HCT116 (cell line): Measurements from ENCODE around the gene SOHLH2. TPM values are rescaled to one million over a fixed set of nuclear protein-coding genes. Genes with fewer than 3 reads are reported as not detected.

Experiments
- ATAC-seq: fragments of 200-7000 bp; cut with Tn5 transposase; 2 replicates; pipeline ENCODE4 v1.9.1; 2020; ENCODE audit warnings: mild to moderate bottlenecking, moderate library complexity
- BruUV-seq: library from RNA; stranded (reverse); fragments of 400-500 nt; replicated peaks from 2 replicates; lab custom pipeline; 2021; lab: Mats Ljungman, UMichigan
- CTCF ChIA-PET: fragments of 300-600 bp; sonication (Branson Sonifier 250); formaldehyde crosslinking; loops from one replicate; lab custom pipeline; 2021; ENCODE audit warnings: antibody characterized with exemption; lab: Charles Lee
- POLR2A ChIA-PET: fragments of 300-600, 350-600 bp; sonication (Branson Sonifier 250); formaldehyde crosslinking; loops from one replicate; lab custom pipeline; 2021; ENCODE audit warnings: antibody characterized with exemption; lab: Charles Lee
- RAD21 ChIA-PET, 2 experiments: fragments of 300-600 bp; sonication (Branson Sonifier 250); formaldehyde crosslinking; loops; one replicate each; lab custom pipeline; 2023; ENCODE audit warnings: low total read pairs in 2 of 2; ENCODE audit not compliant: uncharacterized antibody in 2 of 2, unreplicated experiment in 2 of 2, low non-redundant PET in 1 of 2; lab: Charles Lee
- DNase-seq: peaks from one replicate; pipeline ENCODE4 v3.0.0-alpha.2; 2010; ENCODE audit warnings: low read depth, low spot score
- H2AFZ ChIP-seq: fragments of 200-600 bp; shearing (Covaris generic), sonication (generic); 2 replicates; pipeline ENCODE4 v1.6.1; 2017; ENCODE audit warnings: low read depth, mixed run types, mixed read lengths, antibody characterized with exemption, low read length; ENCODE audit not compliant: poor library complexity, severe bottlenecking
- H3K27ac ChIP-seq: 2 replicates; pipeline ENCODE4 v1.5.1; 2012; ENCODE audit warnings: low read depth, low read length
- H3K27me3 ChIP-seq: fragments of 200-600 bp; sonication (generic); 2 replicates; pipeline ENCODE4 v1.6.1; 2016; ENCODE audit warnings: mixed run types, low read length, mixed read lengths; ENCODE audit not compliant: insufficient read depth
- H3K36me3 ChIP-seq, 2 experiments: fragments of 200-500 bp in 1 of 2; fragments of 200-600 bp in 1 of 2; sonication (Bioruptor generic) in 1 of 2; sonication (generic) in 1 of 2; 2 replicates each; pipeline versions ENCODE4 v1.5.1 to v1.6.1; 2014 to 2016; ENCODE audit warnings: low read length in 2 of 2, inconsistent platforms in 1 of 2, mixed read lengths in 1 of 2, mixed run types in 1 of 2; ENCODE audit not compliant: insufficient read depth in 2 of 2, control insufficient read depth in 1 of 2
- H3K4me1 ChIP-seq, 2 experiments: fragments of 200-600 bp in 1 of 2; sonication (generic) in 1 of 2; 2 replicates each; pipeline versions ENCODE4 v1.5.1 to v1.6.1; 2012 to 2017; ENCODE audit warnings: low read length in 2 of 2, inconsistent platforms in 1 of 2, mild to moderate bottlenecking in 1 of 2, mixed read lengths in 1 of 2, mixed run types in 1 of 2, moderate library complexity in 1 of 2; ENCODE audit not compliant: insufficient read depth in 2 of 2, control insufficient read depth in 1 of 2
- H3K4me2 ChIP-seq: fragments of 200-600 bp; sonication (generic); 2 replicates; pipeline ENCODE4 v1.6.1; 2017; ENCODE audit warnings: mixed run types, low read length, mixed read lengths
- H3K4me3 ChIP-seq, 2 experiments: fragments of 200-600 bp in 1 of 2; sonication (generic) in 1 of 2; replicated peaks in 1 of 2; 2 replicates each; pipeline ENCODE4 v1.5.1; 2011 to 2016; ENCODE audit warnings: low read length in 2 of 2, control low read depth in 1 of 2, low read depth in 1 of 2, mild to moderate bottlenecking in 1 of 2, mixed read lengths in 1 of 2, mixed run types in 1 of 2
- H3K79me2 ChIP-seq: fragments of 200-600 bp; sonication (generic); 2 replicates; pipeline ENCODE4 v1.6.1; 2017; ENCODE audit warnings: mild to moderate bottlenecking, mixed run types, low read length, moderate library complexity, mixed read lengths; ENCODE audit not compliant: insufficient read depth
- H3K9ac ChIP-seq: fragments of 200-600 bp; sonication (generic); 2 replicates; pipeline ENCODE4 v1.6.1; 2016; ENCODE audit warnings: low read length, mixed read lengths
- H3K9me2 ChIP-seq: fragments of 200-600 bp; sonication (generic), shearing (Covaris generic); 2 replicates; pipeline ENCODE4 v1.6.1; 2017; ENCODE audit warnings: mixed run types, mild to moderate bottlenecking, moderate library complexity; ENCODE audit not compliant: insufficient read depth
- H3K9me3 ChIP-seq, 2 experiments: fragments of 200-500 bp in 1 of 2; fragments of 200-600 bp in 1 of 2; sonication (Bioruptor generic) in 1 of 2; sonication (generic) in 1 of 2; 2 replicates each; pipeline ENCODE4 v1.6.1; 2014 to 2017; ENCODE audit warnings: low read length in 2 of 2, mixed read lengths in 2 of 2, inconsistent platforms in 1 of 2, low read depth in 1 of 2, mild to moderate bottlenecking in 1 of 2, mixed run types in 1 of 2, moderate library complexity in 1 of 2; ENCODE audit not compliant: control insufficient read depth in 1 of 2, insufficient read depth in 1 of 2
- H4K20me1 ChIP-seq: fragments of 200-600 bp; sonication (generic), shearing (Covaris generic); 2 replicates; pipeline ENCODE4 v1.6.1; 2017; ENCODE audit warnings: mixed run types, mild to moderate bottlenecking, moderate library complexity; ENCODE audit not compliant: insufficient read depth
- ATF3 ChIP-seq: IDR thresholded peaks from 2 replicates; pipeline ENCODE4 v1.6.1; 2012
- CBX3 ChIP-seq: IDR thresholded peaks from 2 replicates; pipeline ENCODE4 v1.6.1; 2012; ENCODE audit warnings: low read depth
- CEBPB ChIP-seq: IDR thresholded peaks from 2 replicates; pipeline ENCODE4 v1.6.1; 2012; ENCODE audit warnings: low read depth
- CTCF ChIP-seq, 3 experiments: fragments of 200-600 bp in 1 of 3; sonication (generic) in 1 of 3; IDR thresholded peaks in 2 of 3; conservative IDR thresholded peaks in 1 of 3; 2 replicates each; pipeline ENCODE4 v1.5.1; 2012 to 2017; ENCODE audit warnings: low read depth in 2 of 3, low read length in 2 of 3, antibody characterized with exemption in 1 of 3, borderline replicate concordance in 1 of 3, control low read depth in 1 of 3, mild to moderate bottlenecking in 1 of 3, mixed read lengths in 1 of 3, mixed run types in 1 of 3, moderate library complexity in 1 of 3; ENCODE audit not compliant: insufficient read depth in 1 of 3
- EGR1 ChIP-seq: IDR thresholded peaks from 2 replicates; pipeline ENCODE4 v1.6.1; 2012; ENCODE audit warnings: low read depth
- ELF1 ChIP-seq: IDR thresholded peaks from 2 replicates; pipeline ENCODE4 v1.6.1; 2012; ENCODE audit warnings: low read depth, borderline replicate concordance
- EZH2 ChIP-seq: fragments of 200-600 bp; sonication (generic); IDR thresholded peaks from 2 replicates; pipeline ENCODE4 v1.6.1; 2017; ENCODE audit warnings: antibody characterized with exemption, mixed run types
- EZH2phosphoT487 ChIP-seq: fragments of 200-600 bp; IDR thresholded peaks from 2 replicates; pipeline ENCODE4 v1.6.1; 2018; ENCODE audit warnings: antibody characterized with exemption, borderline replicate concordance
- FOSL1 ChIP-seq: IDR thresholded peaks from 2 replicates; pipeline ENCODE4 v1.6.1; 2012; ENCODE audit warnings: low read depth
- MAX ChIP-seq: IDR thresholded peaks from 2 replicates; pipeline ENCODE4 v1.6.1; 2012
- POLR2A ChIP-seq: IDR thresholded peaks from 2 replicates; pipeline ENCODE4 v1.7.0; 2011; ENCODE audit warnings: borderline replicate concordance; ENCODE audit not compliant: insufficient read depth, insufficient read length; ENCODE audit errors: extremely low read depth
- RAD21 ChIP-seq: IDR thresholded peaks from 2 replicates; pipeline ENCODE4 v1.6.1; 2012; ENCODE audit warnings: low read depth, mild to moderate bottlenecking
- REST ChIP-seq: IDR thresholded peaks from 2 replicates; pipeline ENCODE4 v1.6.1; 2012; ENCODE audit warnings: low read depth
- SIN3A ChIP-seq: IDR thresholded peaks from 2 replicates; pipeline ENCODE4 v1.6.1; 2012; ENCODE audit warnings: low read depth
- YY1 ChIP-seq: IDR thresholded peaks from 2 replicates; pipeline ENCODE4 v1.6.1; 2011; ENCODE audit warnings: low read length, low read depth, moderate library complexity, mild to moderate bottlenecking; ENCODE audit not compliant: insufficient replicate concordance; ENCODE audit errors: extremely low read depth
- ZNF274 ChIP-seq: fragments of 200-500 bp; sonication (Bioruptor generic); IDR thresholded peaks from 2 replicates; pipeline ENCODE4 v1.6.1; 2014; ENCODE audit warnings: mild to moderate bottlenecking, low read depth, low read length, inconsistent platforms
- intact Hi-C: fragments of 100-400 bp; cut with micrococcal nuclease; formaldehyde crosslinking; loops from 2 replicates; pipeline ENCODE4 v1.10.0; 2022
- total RNA-seq: library from RNA; stranded (reverse); gene quantifications from one replicate; pipeline ENCODE4 v1.2.1, GENCODE V29; 2021; ENCODE audit not compliant: unreplicated experiment

The SOHLH2 gene
- total RNA-seq, 1 experiment from 2014 or later = not detected

- intact Hi-C loops = no loop called here
- no peak overlapping the region for H2AFZ ChIP-seq
- H3K9ac ChIP-seq = no peak overlapping the region
- H3K9me2 ChIP-seq = no peaks in the 10 kb centered on the region
- H3K27ac ChIP-seq = no peak overlapping the region
- peaks cover 0 to 22% of the 10 kb centered on the region in 2 experiments; a peak in 2 of 4 replicates for H3K9me3 ChIP-seq
- no peak for DNase-seq
- no peak for ATAC-seq
- no peak overlapping the region for H3K4me3 ChIP-seq
- no TSS peak for BruUV-seq
- CTCF ChIA-PET = no interaction called here
- H3K4me1 ChIP-seq = no peaks in the 10 kb centered on the region
- no peak for TF ChIP-seq CEBPB
- TF ChIP-seq ZNF274 = no peak
- no peak for TF ChIP-seq CTCF (IDR thresholded peaks at IDR 0.05 in 2 of 3, conservative IDR thresholded peaks at IDR 0.05 in 1 of 3; ENCODE audit: borderline replicate concordance in 1 of 3, insufficient read depth in 1 of 3, low read depth in 2 of 3, low read length in 2 of 3)
- TF ChIP-seq ELF1 = no peak
- TF ChIP-seq SIN3A = no peak
- TF ChIP-seq EZH2phosphoT487 = no peak
- TF ChIP-seq YY1 = no peak
- TF ChIP-seq REST = no peak
- TF ChIP-seq CBX3 = no peak
- no peak for TF ChIP-seq RAD21
- TF ChIP-seq FOSL1 = no peak
- no peak for TF ChIP-seq ATF3
- TF ChIP-seq MAX = no peak
- no peak for TF ChIP-seq EGR1
- no peak for TF ChIP-seq POLR2A
- no peak for TF ChIP-seq EZH2
- H3K27me3 ChIP-seq = no peaks in the 10 kb centered on the region
- no peaks in the 10 kb centered on the region for H3K36me3 ChIP-seq
- RAD21 ChIA-PET = no interaction called here
- H3K4me2 ChIP-seq = no peak overlapping the region
- H4K20me1 ChIP-seq = no peaks in the 10 kb centered on the region
- H3K79me2 ChIP-seq = no peaks in the 10 kb centered on the region
- POLR2A ChIA-PET = no interaction called here
Measured at GRCh38 chr13:36130552-36131221, 83.7 kb downstream of the SOHLH2 start.
